ENCODE data around the gene LLGL1. TPM values are rescaled to one million over a fixed set of nuclear protein-coding genes. Genes with fewer than 3 reads are reported as not detected.

The LLGL1 gene
- total and polyA plus RNA-seq, 2 donors (not counting 1 experiment from before 2014, with no cell fraction given) = 15.1 to 32.2 TPM

DNA sequence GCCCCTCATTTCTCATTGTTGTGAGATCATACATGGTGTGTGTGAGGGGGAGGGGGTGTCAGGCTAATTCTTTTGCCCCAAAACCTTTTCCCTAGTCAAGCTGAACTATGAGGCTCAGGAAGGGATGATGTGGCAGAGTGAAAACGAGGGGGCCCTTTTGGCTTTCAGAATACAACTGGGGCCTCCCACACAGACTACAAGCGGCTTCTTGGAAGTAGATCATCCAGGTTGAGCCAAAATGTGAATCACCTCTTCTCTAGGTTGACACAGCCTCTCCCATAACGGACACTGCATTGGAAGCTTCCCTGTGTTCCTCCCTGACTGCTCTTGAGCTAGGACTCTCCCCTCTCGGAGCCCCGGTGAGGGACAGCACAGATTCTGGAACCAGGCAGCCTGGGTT is 44.1 kb upstream of the LLGL1 start:
- Histone ChIP-seq H3K9me3 (ENCODE audit: control insufficient read depth, insufficient read depth, low read depth, low read length) (no peaks in the 10 kb centered on the region), H2AFZ (ENCODE audit: low read length) (no peak overlapping the region), H3K9ac (ENCODE audit: insufficient read depth, low read length) (no peak overlapping the region), H3K27me3 (ENCODE audit: control insufficient read depth, insufficient read depth, low read length) (no peaks in the 10 kb centered on the region), H3K4me3 (replicated peaks in 1 of 4; ENCODE audit: control extremely low read depth in 1 of 4, insufficient read depth in 1 of 4, low read depth in 3 of 4, low read length in 4 of 4) (no peak overlapping the region), H3K4me2 (ENCODE audit: extremely low read depth, insufficient read depth, low read length) (no peak overlapping the region), H3K79me2 (ENCODE audit: control insufficient read depth, insufficient read depth, low read length) (peaks cover 25% of the 10 kb centered on the region), H3K4me1 (ENCODE audit: control insufficient read depth, extremely low read depth, insufficient read depth, low read length) (peaks cover 8% of the 10 kb centered on the region), H4K20me1 (ENCODE audit: control insufficient read depth, extremely low read depth, insufficient read depth, low read length) (peaks cover 2% of the 10 kb centered on the region), H3K36me3 (ENCODE audit: control insufficient read depth, insufficient read depth, low read length) (peaks cover 2% of the 10 kb centered on the region), H3K27ac (ENCODE audit: insufficient read depth, low read length) (no peak overlapping the region)
- no peak for TF ChIP-seq CTCF (conservative IDR thresholded peaks at IDR 0.05 in 1 of 2, IDR thresholded peaks at IDR 0.05 in 1 of 2; ENCODE audit: low read depth in 1 of 2, low read length in 2 of 2)
- no peak for TF ChIP-seq EZH2 (IDR thresholded peaks at IDR 0.05; ENCODE audit: low read length, missing control alignments)
- peak in 1 of 2 donors; percentile 75 for DNase-seq (ENCODE audit: low read depth in 2 of 2)

GRCh38 chr17:18182110-18182977 is 43.1 kb upstream of the LLGL1 start:
- H3K27me3 ChIP-seq (ENCODE audit: control insufficient read depth, insufficient read depth, low read length) = no peaks in the 10 kb centered on the region
- H3K36me3 ChIP-seq (ENCODE audit: control insufficient read depth, insufficient read depth, low read length) = peaks cover 2% of the 10 kb centered on the region
- H3K9me3 ChIP-seq (ENCODE audit: control insufficient read depth, insufficient read depth, low read depth, low read length) = no peaks in the 10 kb centered on the region
- DNase-seq (ENCODE audit: low read depth in 2 of 2) = no peak
- H2AFZ ChIP-seq (ENCODE audit: low read length) = peak overlapping the region; percentile 63
- H3K9ac ChIP-seq (ENCODE audit: insufficient read depth, low read length) = peak overlapping the region; percentile 93
- H4K20me1 ChIP-seq (ENCODE audit: control insufficient read depth, extremely low read depth, insufficient read depth, low read length) = peaks cover 2% of the 10 kb centered on the region
- peak overlapping the region; percentile 97 for H3K27ac ChIP-seq (ENCODE audit: insufficient read depth, low read length)
- peaks cover 34% of the 10 kb centered on the region for H3K79me2 ChIP-seq (ENCODE audit: control insufficient read depth, insufficient read depth, low read length)
- peaks cover 12% of the 10 kb centered on the region for H3K4me1 ChIP-seq (ENCODE audit: control insufficient read depth, extremely low read depth, insufficient read depth, low read length)
- H3K4me2 ChIP-seq (ENCODE audit: extremely low read depth, insufficient read depth, low read length) = peak overlapping the region; percentile 90
- TF ChIP-seq CTCF (conservative IDR thresholded peaks at IDR 0.05 in 1 of 2, IDR thresholded peaks at IDR 0.05 in 1 of 2; ENCODE audit: low read depth in 1 of 2, low read length in 2 of 2) = no peak
- no peak for TF ChIP-seq EZH2 (IDR thresholded peaks at IDR 0.05; ENCODE audit: low read length, missing control alignments)
- H3K4me3 ChIP-seq (replicated peaks in 1 of 4; ENCODE audit: control extremely low read depth in 1 of 4, insufficient read depth in 1 of 4, low read depth in 3 of 4, low read length in 4 of 4) = peak overlapping the region; percentile 59 to 87 (median 78)

- H3K4me3 ChIP-seq (replicated peaks in 1 of 4; ENCODE audit: control extremely low read depth in 1 of 4, insufficient read depth in 1 of 4, low read depth in 3 of 4, low read length in 4 of 4) = peak overlapping the region; percentile 59 to 87 (median 78)
- H3K9me3 ChIP-seq (ENCODE audit: control insufficient read depth, insufficient read depth, low read depth, low read length) = no peaks in the 10 kb centered on the region
- peak overlapping the region; percentile 90 for H3K4me2 ChIP-seq (ENCODE audit: extremely low read depth, insufficient read depth, low read length)
- H4K20me1 ChIP-seq (ENCODE audit: control insufficient read depth, extremely low read depth, insufficient read depth, low read length) = peaks cover 2% of the 10 kb centered on the region
- peaks cover 17% of the 10 kb centered on the region for H3K4me1 ChIP-seq (ENCODE audit: control insufficient read depth, extremely low read depth, insufficient read depth, low read length)
- H3K27ac ChIP-seq (ENCODE audit: insufficient read depth, low read length) = peak overlapping the region; percentile 97
- peak overlapping the region; percentile 93 for H3K9ac ChIP-seq (ENCODE audit: insufficient read depth, low read length)
- TF ChIP-seq CTCF (conservative IDR thresholded peaks at IDR 0.05 in 1 of 2, IDR thresholded peaks at IDR 0.05 in 1 of 2; ENCODE audit: low read depth in 1 of 2, low read length in 2 of 2) (no peak), EZH2 (IDR thresholded peaks at IDR 0.05; ENCODE audit: low read length, missing control alignments) (no peak)
- peak in 1 of 2 donors; percentile 80 for DNase-seq (ENCODE audit: low read depth in 2 of 2)
- peaks cover 4% of the 10 kb centered on the region for H3K36me3 ChIP-seq (ENCODE audit: control insufficient read depth, insufficient read depth, low read length)
- no peaks in the 10 kb centered on the region for H3K27me3 ChIP-seq (ENCODE audit: control insufficient read depth, insufficient read depth, low read length)
- peak overlapping the region; percentile 63 for H2AFZ ChIP-seq (ENCODE audit: low read length)
- peaks cover 41% of the 10 kb centered on the region for H3K79me2 ChIP-seq (ENCODE audit: control insufficient read depth, insufficient read depth, low read length)
Measured at GRCh38 chr17:18182978-18183333, 42.5 kb upstream of the LLGL1 start.

All from fibroblast of lung (primary cell).